Fibroblast of peridontal ligament (primary cell): ENCODE results near the gene ITLN1.
"Not testable (repeated sequence)": the region's sequence is repeated elsewhere in the genome, so short reads cannot be mapped to it uniquely, and the experiment has no call there.

ENCODE experiments used
- DNase-seq: peaks from one replicate; pipeline ENCODE4 v3.0.0-alpha.2; 2010; ENCODE audit errors: extremely low read depth

The ITLN1 gene

GRCh38 chr1:160883581-160884513 is 1.1 kb downstream of the ITLN1 start:
- no peak for DNase-seq

- DNase-seq = no peak
Observed at GRCh38 chr1:160882582-160882981, 2.4 kb downstream of the ITLN1 start.

- not testable (repeated sequence) for DNase-seq
Observed at GRCh38 chr1:160881264-160881663, 3.7 kb downstream of the ITLN1 start.

- no peak for DNase-seq
Observed at GRCh38 chr1:160880216-160880615, 4.8 kb downstream of the ITLN1 start.

GRCh38 chr1:160879056-160879455 is 5.9 kb downstream of the ITLN1 start:
- no peak for DNase-seq

- no peak for DNase-seq
Observed at GRCh38 chr1:160877221-160877620, 7.8 kb downstream of the ITLN1 start.

GRCh38 chr1:160876311-160876710 is 8.7 kb downstream of the ITLN1 start:
- DNase-seq = no peak

- not testable (repeated sequence) for DNase-seq
Observed at GRCh38 chr1:160875591-160875990, 9.4 kb downstream of the ITLN1 start.

GRCh38 chr1:160874935-160875334 is 10.0 kb downstream of the ITLN1 start:
- DNase-seq = no peak

- no peak for DNase-seq
Observed at GRCh38 chr1:160868141-160868540, 16.8 kb downstream of the ITLN1 start.

GRCh38 chr1:160867651-160868050 is 17.3 kb downstream of the ITLN1 start:
- DNase-seq = not testable (repeated sequence)

- DNase-seq = no peak
Observed at GRCh38 chr1:160866695-160867260, 18.2 kb downstream of the ITLN1 start.

GRCh38 chr1:160866001-160866694 is 18.8 kb downstream of the ITLN1 start:
- no peak for DNase-seq

- no peak for DNase-seq
Observed at GRCh38 chr1:160865337-160865736, 19.6 kb downstream of the ITLN1 start.

- no peak for DNase-seq
Observed at GRCh38 chr1:160864173-160864572, 20.8 kb downstream of the ITLN1 start.

GRCh38 chr1:160863774-160864131 is 21.2 kb downstream of the ITLN1 start:
- DNase-seq = no peak

- no peak for DNase-seq
Observed at GRCh38 chr1:160863061-160863773, 21.8 kb downstream of the ITLN1 start.

GRCh38 chr1:160862203-160863060 is 22.5 kb downstream of the ITLN1 start, which contains the start of gene CD244:
Gene CD244 (minus strand): TSS chr1:160862887. CDS start chr1:160862677, 210 bp downstream.
- DNase-seq = no peak

- DNase-seq = no peak
Observed at GRCh38 chr1:160860840-160861505, 24.0 kb downstream of the ITLN1 start.

GRCh38 chr1:160859166-160859565 is 25.8 kb downstream of the ITLN1 start:
- DNase-seq = no peak
